ENCODE results near the gene NR1H2. TPM values are rescaled to one million over a fixed set of nuclear protein-coding genes. Genes with fewer than 3 reads are reported as not detected.

NR1H2 gene
- total and polyA plus RNA-seq, 4 donors: 30.4 to 58.1 (median 33.7) TPM

GRCh38 chr19:50399368-50399745 is 23.1 kb downstream of the NR1H2 start:
- no peaks in the 10 kb centered on the region for H3K9me3 ChIP-seq (ENCODE audit: control insufficient read depth in 4 of 4, low read length in 3 of 4)
- no peaks in the 10 kb centered on the region for H3K27me3 ChIP-seq (ENCODE audit: control insufficient read depth in 4 of 4, insufficient read depth in 4 of 4, low read length in 3 of 4)
- H3K4me3 ChIP-seq (ENCODE audit: low read depth in 1 of 3, low read length in 3 of 3): no peak overlapping the region
- no peaks in the 10 kb centered on the region for H3K4me1 ChIP-seq (ENCODE audit: control insufficient read depth in 4 of 4, insufficient read depth in 4 of 4, low read length in 3 of 4)
- no peak for DNase-seq (ENCODE audit: low spot score)
- TF ChIP-seq JUND (IDR thresholded peaks at IDR 0.05) (no peak), CTCF (IDR thresholded peaks at IDR 0.05; ENCODE audit: low read depth, low read length, missing input control) (no peak), RXRA (IDR thresholded peaks at IDR 0.05) (no peak), SP1 (IDR thresholded peaks at IDR 0.05) (no peak), MAX (IDR thresholded peaks at IDR 0.05) (no peak), RAD21 (IDR thresholded peaks at IDR 0.05) (no peak), ZBTB33 (IDR thresholded peaks at IDR 0.05) (no peak), FOXA1 (IDR thresholded peaks at IDR 0.05) (no peak), HNF4G (IDR thresholded peaks at IDR 0.05) (no peak), FOXA2 (IDR thresholded peaks at IDR 0.05) (no peak), YY1 (IDR thresholded peaks at IDR 0.05) (no peak)
- no peak overlapping the region for H3K9ac ChIP-seq (ENCODE audit: low read depth in 1 of 2, low read length in 2 of 2)
- H3K27ac ChIP-seq (ENCODE audit: low read depth in 1 of 2, low read length in 2 of 2): no peak overlapping the region
- WGBS: 98% methylated on average over 10 of the region's 10 CpGs
- peaks cover 0 to 6% (median 2%) of the 10 kb centered on the region in 4 donors for H3K36me3 ChIP-seq (ENCODE audit: control insufficient read depth in 4 of 4, insufficient read depth in 3 of 4, low read depth in 1 of 4, low read length in 3 of 4)

- Histone ChIP-seq H3K27me3 (ENCODE audit: control insufficient read depth in 4 of 4, insufficient read depth in 4 of 4, low read length in 3 of 4) (no peaks in the 10 kb centered on the region), H3K27ac (ENCODE audit: low read depth in 1 of 2, low read length in 2 of 2) (no peak overlapping the region), H3K36me3 (ENCODE audit: control insufficient read depth in 4 of 4, insufficient read depth in 3 of 4, low read depth in 1 of 4, low read length in 3 of 4) (peaks cover 0 to 6% (median 3%) of the 10 kb centered on the region in 4 donors), H3K9ac (ENCODE audit: low read depth in 1 of 2, low read length in 2 of 2) (no peak overlapping the region), H3K9me3 (ENCODE audit: control insufficient read depth in 4 of 4, low read length in 3 of 4) (no peaks in the 10 kb centered on the region), H3K4me1 (ENCODE audit: control insufficient read depth in 4 of 4, insufficient read depth in 4 of 4, low read length in 3 of 4) (no peaks in the 10 kb centered on the region), H3K4me3 (ENCODE audit: low read depth in 1 of 3, low read length in 3 of 3) (no peak overlapping the region)
- peak; percentile 37 for DNase-seq (ENCODE audit: low spot score)
- 96% methylated on average over 48 of the region's 48 CpGs for WGBS
- TF ChIP-seq MAX (IDR thresholded peaks at IDR 0.05) (no peak), GABPA (IDR thresholded peaks at IDR 0.05 in 1 of 2, conservative IDR thresholded peaks at IDR 0.05 in 1 of 2) (no peak), HNF4G (IDR thresholded peaks at IDR 0.05) (no peak), HNF4A (conservative IDR thresholded peaks at IDR 0.05) (no peak), CTCF (IDR thresholded peaks at IDR 0.05; ENCODE audit: low read depth, low read length, missing input control) (no peak), ATF3 (IDR thresholded peaks at IDR 0.05) (no peak), NR2F2 (IDR thresholded peaks at IDR 0.05) (no peak), EGR1 (IDR thresholded peaks at IDR 0.05; ENCODE audit: low read depth in 2 of 2) (no peak), TAF1 (conservative IDR thresholded peaks at IDR 0.05) (no peak), RXRA (IDR thresholded peaks at IDR 0.05) (no peak)
Observed at GRCh38 chr19:50401605-50402450, 25.6 kb downstream of the NR1H2 start.
